Measurements from ENCODE around the gene TBC1D14. TPM values are rescaled to one million over a fixed set of nuclear protein-coding genes. Genes with fewer than 3 reads are reported as not detected.

TBC1D14 gene
- polyA plus RNA-seq, 3 donors = 36.3 to 44.7 (median 39.3) TPM

DNA sequence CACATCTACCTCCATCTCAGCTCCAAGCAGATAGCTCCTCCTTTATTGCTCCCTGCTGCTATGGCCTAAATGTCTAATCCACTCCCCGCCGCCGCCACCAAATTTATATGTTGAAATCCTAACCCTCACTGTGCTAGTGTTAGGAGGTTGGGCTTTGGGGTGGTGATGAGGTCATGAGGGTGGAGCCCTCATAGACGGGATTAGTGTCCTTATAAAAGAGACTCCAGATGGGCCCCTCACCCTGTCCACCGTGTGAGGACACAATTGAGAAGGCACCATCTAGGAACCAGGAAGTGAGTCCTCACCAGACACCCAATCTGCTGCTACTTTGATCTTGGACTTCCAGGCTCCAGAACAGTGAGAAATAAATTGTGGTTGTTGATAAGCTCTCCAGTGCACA is 13.6 kb upstream of the TBC1D14 start:
- Histone ChIP-seq H3K9ac (ENCODE audit: insufficient read depth, low read length, poor library complexity, severe bottlenecking) (no peak overlapping the region), H2AFZ (ENCODE audit: insufficient read depth, low read depth, low read length, poor library complexity, severe bottlenecking) (no peak overlapping the region), H3K36me3 (replicated peaks in 1 of 2; ENCODE audit: control insufficient read depth in 1 of 2, insufficient read depth in 2 of 2, low read length in 2 of 2) (no peaks in the 10 kb centered on the region), H3K4me1 (ENCODE audit: control insufficient read depth in 1 of 2, insufficient read depth in 2 of 2, low read length in 2 of 2) (peaks cover 39 to 44% of the 10 kb centered on the region in 2 donors), H3K4me2 (replicated peaks; ENCODE audit: extremely low read depth, low read length, poor library complexity, severe bottlenecking) (no peak overlapping the region), H3K27ac (ENCODE audit: low read depth in 1 of 2, low read length in 2 of 2) (no peak overlapping the region), H3K4me3 (replicated peaks in 1 of 3; ENCODE audit: low read depth in 2 of 3, low read length in 3 of 3) (no peak overlapping the region), H3K79me2 (ENCODE audit: insufficient read depth, low read length) (no peaks in the 10 kb centered on the region), H3K27me3 (ENCODE audit: control insufficient read depth in 2 of 2, insufficient read depth in 2 of 2, low read length in 2 of 2) (no peaks in the 10 kb centered on the region), H3K9me3 (replicated peaks in 1 of 2; ENCODE audit: control insufficient read depth in 1 of 2, insufficient read depth in 1 of 2, low read length in 2 of 2) (peaks cover 0 to 9% of the 10 kb centered on the region in 2 donors), H4K20me1 (ENCODE audit: insufficient read depth, low read length) (no peaks in the 10 kb centered on the region)
- WGBS (ENCODE audit: insufficient coverage) = no CpG with 5 or more reads among the region's 5 CpGs
- Mint-ChIP-seq H3K27ac (no peak overlapping the region), H3K4me3 (no peak overlapping the region), H3K4me1 (peaks cover 48% of the 10 kb centered on the region), H3K36me3 (no peaks in the 10 kb centered on the region), H3K27me3 (ENCODE audit: low read depth in 3 of 3) (peaks cover 0 to 1% (median 1%) of the 10 kb centered on the region in 3 donors), H3K9me3 (peaks cover 3 to 19% (median 14%) of the 10 kb centered on the region in 7 donors)
- no peak for TF ChIP-seq CTCF (IDR thresholded peaks at IDR 0.05)
- intact Hi-C loops (cut with micrococcal nuclease) = no loop called here
- no peak for DNase-seq

DNA sequence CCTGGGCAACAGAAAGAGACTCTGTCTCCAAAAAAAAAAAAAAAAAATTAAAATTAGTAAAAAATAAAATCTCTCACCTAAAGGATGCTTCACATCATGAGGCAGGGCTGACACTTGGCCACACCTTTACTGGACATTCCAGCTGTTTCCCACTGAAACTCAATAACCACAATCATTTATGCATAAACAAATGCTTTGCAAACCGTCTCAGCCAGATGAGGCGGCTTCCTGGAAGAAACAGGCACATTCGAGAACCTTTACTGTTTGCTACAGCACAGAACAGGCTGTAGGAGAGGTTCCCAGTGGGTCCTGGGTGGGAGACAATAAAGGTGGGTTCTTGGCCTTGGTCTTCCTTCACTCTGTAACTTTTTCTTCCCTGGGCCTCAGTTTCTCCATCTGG is 10.9 kb upstream of the TBC1D14 start:
- Histone ChIP-seq H3K4me2 (replicated peaks; ENCODE audit: extremely low read depth, low read length, poor library complexity, severe bottlenecking) (no peak overlapping the region), H3K27ac (ENCODE audit: low read depth in 1 of 2, low read length in 2 of 2) (no peak overlapping the region), H3K9me3 (replicated peaks in 1 of 2; ENCODE audit: control insufficient read depth in 1 of 2, insufficient read depth in 1 of 2, low read length in 2 of 2) (peaks cover 0 to 9% of the 10 kb centered on the region in 2 donors), H3K4me3 (replicated peaks in 1 of 3; ENCODE audit: low read depth in 2 of 3, low read length in 3 of 3) (no peak overlapping the region), H3K79me2 (ENCODE audit: insufficient read depth, low read length) (no peaks in the 10 kb centered on the region), H3K9ac (ENCODE audit: insufficient read depth, low read length, poor library complexity, severe bottlenecking) (no peak overlapping the region), H3K27me3 (ENCODE audit: control insufficient read depth in 2 of 2, insufficient read depth in 2 of 2, low read length in 2 of 2) (no peaks in the 10 kb centered on the region), H3K36me3 (replicated peaks in 1 of 2; ENCODE audit: control insufficient read depth in 1 of 2, insufficient read depth in 2 of 2, low read length in 2 of 2) (no peaks in the 10 kb centered on the region), H4K20me1 (ENCODE audit: insufficient read depth, low read length) (no peaks in the 10 kb centered on the region), H2AFZ (ENCODE audit: insufficient read depth, low read depth, low read length, poor library complexity, severe bottlenecking) (no peak overlapping the region), H3K4me1 (ENCODE audit: control insufficient read depth in 1 of 2, insufficient read depth in 2 of 2, low read length in 2 of 2) (peaks cover 12 to 17% of the 10 kb centered on the region in 2 donors)
- intact Hi-C loops (cut with micrococcal nuclease) = no loop called here
- Mint-ChIP-seq H3K27ac (no peak overlapping the region), H3K27me3 (ENCODE audit: low read depth in 3 of 3) (peaks cover 0 to 1% (median 1%) of the 10 kb centered on the region in 3 donors), H3K9me3 (peaks cover 0 to 16% (median 11%) of the 10 kb centered on the region in 7 donors), H3K36me3 (no peaks in the 10 kb centered on the region), H3K4me3 (no peak overlapping the region), H3K4me1 (peaks cover 30% of the 10 kb centered on the region)
- no CpG with 5 or more reads among the region's 3 CpGs for WGBS (ENCODE audit: insufficient coverage)
- no peak for TF ChIP-seq CTCF (IDR thresholded peaks at IDR 0.05)
- DNase-seq = no peak

All from CD14-positive monocyte (primary cell).